DOHH2 (cell line): Measurements from ENCODE around the gene DRG2.

ENCODE experiments used
- H3F3A ChIP-seq: fragments of 200-600 bp; sonication (generic), shearing (Covaris generic); 2 replicates; pipeline ENCODE4 v1.6.0; 2016; ENCODE audit warnings: antibody characterized with exemption, mild to moderate bottlenecking; ENCODE audit not compliant: control insufficient read depth, insufficient read depth
- H3K27ac ChIP-seq: fragments of 200-600 bp; sonication (generic); 2 replicates; pipeline ENCODE4 v1.5.1; 2014; ENCODE audit warnings: low read depth, mild to moderate bottlenecking, low read length, moderate library complexity
- H3K27me3 ChIP-seq: fragments of 200-600 bp; sonication (generic); 2 replicates; pipeline ENCODE4 v1.6.1; 2014; ENCODE audit warnings: mild to moderate bottlenecking, low read length, mixed read lengths; ENCODE audit not compliant: control insufficient read depth
- H3K36me3 ChIP-seq: fragments of 200-600 bp; sonication (generic); 2 replicates; pipeline ENCODE4 v1.6.1; 2014; ENCODE audit warnings: mild to moderate bottlenecking, low read length, moderate library complexity, mixed read lengths; ENCODE audit not compliant: control insufficient read depth
- H3K4me1 ChIP-seq: fragments of 200-600 bp; sonication (generic); 2 replicates; pipeline ENCODE4 v1.6.1; 2014; ENCODE audit warnings: mild to moderate bottlenecking, low read length, mixed read lengths; ENCODE audit not compliant: control insufficient read depth
- H3K4me2 ChIP-seq: fragments of 200-600 bp; sonication (generic); 2 replicates; pipeline ENCODE4 v1.6.0; 2014; ENCODE audit warnings: mild to moderate bottlenecking, low read length, moderate library complexity
- H3K4me3 ChIP-seq: fragments of 200-600 bp; sonication (generic); 2 replicates; pipeline ENCODE4 v1.5.1; 2014; ENCODE audit warnings: mild to moderate bottlenecking, low read length, mixed read lengths
- H3K79me2 ChIP-seq: fragments of 200-600 bp; sonication (generic); 2 replicates; pipeline ENCODE4 v1.6.1; 2014; ENCODE audit warnings: mild to moderate bottlenecking, low read length, mixed read lengths; ENCODE audit not compliant: control insufficient read depth
- H3K9me2 ChIP-seq: fragments of 200-600 bp; sonication (generic); replicated peaks from 2 replicates; pipeline ENCODE4 v1.6.1; 2014; ENCODE audit warnings: mild to moderate bottlenecking, low read length, mixed read lengths; ENCODE audit not compliant: control insufficient read depth
- H3K9me3 ChIP-seq: fragments of 200-600 bp; sonication (generic); 2 replicates; pipeline ENCODE4 v1.6.1; 2014; ENCODE audit warnings: antibody characterized with exemption, low read length, mixed read lengths; ENCODE audit not compliant: control insufficient read depth, insufficient read depth
- H4K20me1 ChIP-seq: fragments of 200-600 bp; sonication (generic); 2 replicates; pipeline ENCODE4 v1.6.0; 2014; ENCODE audit warnings: low read depth, mild to moderate bottlenecking, antibody characterized with exemption, low read length, moderate library complexity; ENCODE audit not compliant: control insufficient read depth, insufficient read depth
- CTCF ChIP-seq: fragments of 200-600 bp; sonication (generic); IDR thresholded peaks from one replicate; pipeline ENCODE4 v1.5.1; 2014; ENCODE audit warnings: antibody characterized with exemption, mild to moderate bottlenecking, low read depth, low read length; ENCODE audit not compliant: poor library complexity, severe bottlenecking
- EZH2phosphoT487 ChIP-seq: fragments of 200-600 bp; sonication (generic); IDR thresholded peaks from 2 replicates; pipeline ENCODE4 v1.6.1; 2017; ENCODE audit warnings: borderline replicate concordance, mild to moderate bottlenecking, antibody characterized with exemption, low read length, moderate library complexity, mixed read lengths

Gene DRG2

GRCh38 chr17:18106211-18106610 is 18.5 kb downstream of the DRG2 start:
- Histone ChIP-seq H4K20me1 (no peaks in the 10 kb centered on the region), H3F3A (no peaks in the 10 kb centered on the region), H3K27ac (no peak overlapping the region), H3K4me1 (peaks cover 9% of the 10 kb centered on the region), H3K9me3 (no peaks in the 10 kb centered on the region), H3K9me2 (no peaks in the 10 kb centered on the region), H3K79me2 (no peaks in the 10 kb centered on the region), H3K36me3 (peaks cover 18% of the 10 kb centered on the region; the same call in 1 of the 2 replicates), H3K4me2 (no peak overlapping the region), H3K4me3 (no peak overlapping the region), H3K27me3 (no peaks in the 10 kb centered on the region)
- TF ChIP-seq CTCF, result no peak
- no peak for TF ChIP-seq EZH2phosphoT487

GRCh38 chr17:18107061-18107790 is 19.5 kb downstream of the DRG2 start:
- H3K4me2 ChIP-seq, result no peak overlapping the region
- no peak overlapping the region for H3K27ac ChIP-seq
- no peak for TF ChIP-seq CTCF
- no peak for TF ChIP-seq EZH2phosphoT487

GRCh38 chr17:18107971-18108370 is 20.2 kb downstream of the DRG2 start:
- Histone ChIP-seq H4K20me1 (no peaks in the 10 kb centered on the region), H3K4me2 (no peak overlapping the region), H3K27ac (no peak overlapping the region), H3K9me2 (no peaks in the 10 kb centered on the region), H3F3A (no peaks in the 10 kb centered on the region), H3K9me3 (no peaks in the 10 kb centered on the region), H3K79me2 (no peaks in the 10 kb centered on the region), H3K36me3 (peaks cover 7% of the 10 kb centered on the region; the same call in 1 of the 2 replicates), H3K4me3 (no peak overlapping the region), H3K4me1 (peaks cover under 1% of the 10 kb centered on the region), H3K27me3 (no peaks in the 10 kb centered on the region)
- TF ChIP-seq EZH2phosphoT487, result no peak
- no peak for TF ChIP-seq CTCF

More at GRCh38 chr17:18107061-18107790, 19.5 kb downstream of the DRG2 start:
- H3K36me3 ChIP-seq, result peaks cover 10% of the 10 kb centered on the region; the same call in 1 of the 2 replicates
- no peaks in the 10 kb centered on the region for H3K9me2 ChIP-seq
- no peaks in the 10 kb centered on the region for H3K79me2 ChIP-seq
- H3K4me3 ChIP-seq, result no peak overlapping the region
- no peaks in the 10 kb centered on the region for H3F3A ChIP-seq
- H3K9me3 ChIP-seq, result no peaks in the 10 kb centered on the region
- H3K4me1 ChIP-seq, result peaks cover 5% of the 10 kb centered on the region
- no peaks in the 10 kb centered on the region for H3K27me3 ChIP-seq
- no peaks in the 10 kb centered on the region for H4K20me1 ChIP-seq
